Thoracic aorta (tissue), 2 donors: ENCODE measurements around the gene LDB3. TPM values are rescaled to one million over a fixed set of nuclear protein-coding genes. Genes with fewer than 3 reads are reported as not detected.

ENCODE experiments used
- ATAC-seq: fragments of 150-250 bp; one replicate; pipeline ENCODE4 v1.8.0; 2017; ENCODE audit warnings: low read depth; ENCODE audit not compliant: insufficient number of reproducible peaks, low FRiP score
- DNase-seq: peaks from one replicate; pipeline ENCODE4 v3.0.0-alpha.2; 2020; ENCODE audit warnings: low spot score
- H3K27ac ChIP-seq, 2 donors: fragments of 200-600 bp; sonication (generic); 1 replicate in 1 of 2; 2 replicates in 1 of 2; pipeline ENCODE4 v1.5.1; 2016; ENCODE audit warnings: mild to moderate bottlenecking in 2 of 2, moderate library complexity in 2 of 2
- H3K27me3 ChIP-seq: fragments of 200-600 bp; sonication (generic); replicated peaks from 2 replicates; pipeline ENCODE4 v1.6.0; 2016; ENCODE audit warnings: mild to moderate bottlenecking; ENCODE audit not compliant: insufficient read depth
- H3K36me3 ChIP-seq: fragments of 200-600 bp; sonication (generic); one replicate; pipeline ENCODE4 v1.5.1; 2016
- H3K4me1 ChIP-seq, 2 donors: fragments of 200-600 bp; sonication (generic); 1 replicate in 1 of 2; 2 replicates in 1 of 2; pipeline versions ENCODE4 v1.5.1 to v1.6.0; 2016; ENCODE audit warnings: low read depth in 2 of 2, mild to moderate bottlenecking in 1 of 2; ENCODE audit not compliant: control insufficient read depth in 1 of 2
- H3K4me3 ChIP-seq: fragments of 200-600 bp; sonication (generic); 2 replicates; pipeline ENCODE4 v1.5.1; 2016; ENCODE audit warnings: mild to moderate bottlenecking
- H3K9me3 ChIP-seq: fragments of 200-600 bp; sonication (generic); 2 replicates; pipeline ENCODE4 v1.5.1; 2016
- total RNA-seq, 2 donors: library from RNA; depleted of rRNA; stranded (reverse); fragments of >200 nt; gene quantifications; one replicate each; pipeline versions ENCODE4 v1.1.0 to v1.2.3, GENCODE V29; 2016
- TF ChIP-seq, protein P1 (sequence below): fragments of 200-600 bp; sonication (generic); IDR thresholded peaks from one replicate; pipeline ENCODE4 v1.5.1; 2019; ENCODE audit warnings: antibody characterized with exemption

Gene LDB3
- total RNA-seq, 2 donors from 2014 or later, result 59.5 to 63.8 TPM

DNA sequence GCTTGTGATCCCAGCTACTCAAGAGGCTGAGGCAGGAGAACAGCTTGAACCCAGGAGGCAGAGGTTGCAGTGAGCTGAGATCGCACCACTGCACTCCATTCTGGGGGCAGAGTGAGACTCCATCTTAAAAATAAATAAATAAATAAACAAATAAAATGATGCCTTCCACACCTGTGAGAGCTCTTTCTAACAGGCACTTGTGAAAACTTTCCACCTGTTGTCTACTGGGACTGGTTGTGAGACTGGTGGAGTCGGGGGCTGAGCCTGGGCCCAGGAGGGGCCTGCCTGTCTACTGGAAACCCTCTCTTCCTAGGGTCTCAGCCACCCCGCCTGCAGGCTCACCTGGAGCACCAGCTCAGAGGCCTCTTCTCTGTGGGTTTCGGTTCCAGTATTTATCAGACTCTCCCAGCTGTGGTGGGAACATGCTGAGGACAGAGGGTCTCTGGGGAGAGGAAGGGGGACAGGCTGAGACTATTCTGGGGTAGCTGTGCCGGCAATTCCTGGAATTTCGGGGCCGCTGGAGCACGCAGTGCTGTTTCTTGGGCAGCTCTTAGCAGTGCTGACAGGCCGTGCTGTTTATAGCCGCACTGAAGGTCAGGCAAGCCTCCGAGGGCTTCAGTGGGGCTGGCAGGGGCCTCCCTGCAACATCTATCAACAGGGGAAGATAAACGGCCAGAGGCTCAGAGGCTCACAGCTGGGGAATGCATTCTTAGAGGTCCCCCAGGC lies 3.8 kb downstream of the LDB3 start:
- DNase-seq (no peak), ATAC-seq (no peak)
- H3K4me1 ChIP-seq, result peaks cover 49 to 90% of the 10 kb centered on the region in 2 donors
- TF ChIP-seq, protein P1, sequence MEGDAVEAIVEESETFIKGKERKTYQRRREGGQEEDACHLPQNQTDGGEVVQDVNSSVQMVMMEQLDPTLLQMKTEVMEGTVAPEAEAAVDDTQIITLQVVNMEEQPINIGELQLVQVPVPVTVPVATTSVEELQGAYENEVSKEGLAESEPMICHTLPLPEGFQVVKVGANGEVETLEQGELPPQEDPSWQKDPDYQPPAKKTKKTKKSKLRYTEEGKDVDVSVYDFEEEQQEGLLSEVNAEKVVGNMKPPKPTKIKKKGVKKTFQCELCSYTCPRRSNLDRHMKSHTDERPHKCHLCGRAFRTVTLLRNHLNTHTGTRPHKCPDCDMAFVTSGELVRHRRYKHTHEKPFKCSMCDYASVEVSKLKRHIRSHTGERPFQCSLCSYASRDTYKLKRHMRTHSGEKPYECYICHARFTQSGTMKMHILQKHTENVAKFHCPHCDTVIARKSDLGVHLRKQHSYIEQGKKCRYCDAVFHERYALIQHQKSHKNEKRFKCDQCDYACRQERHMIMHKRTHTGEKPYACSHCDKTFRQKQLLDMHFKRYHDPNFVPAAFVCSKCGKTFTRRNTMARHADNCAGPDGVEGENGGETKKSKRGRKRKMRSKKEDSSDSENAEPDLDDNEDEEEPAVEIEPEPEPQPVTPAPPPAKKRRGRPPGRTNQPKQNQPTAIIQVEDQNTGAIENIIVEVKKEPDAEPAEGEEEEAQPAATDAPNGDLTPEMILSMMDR, result no peak
- H3K4me3 ChIP-seq, result peak overlapping the region; percentile 72
- H3K36me3 ChIP-seq, result peaks cover 5% of the 10 kb centered on the region
- no peaks in the 10 kb centered on the region for H3K27me3 ChIP-seq
- H3K9me3 ChIP-seq, result no peaks in the 10 kb centered on the region
- peak overlapping the region; percentile 85 to 94 for H3K27ac ChIP-seq

DNA sequence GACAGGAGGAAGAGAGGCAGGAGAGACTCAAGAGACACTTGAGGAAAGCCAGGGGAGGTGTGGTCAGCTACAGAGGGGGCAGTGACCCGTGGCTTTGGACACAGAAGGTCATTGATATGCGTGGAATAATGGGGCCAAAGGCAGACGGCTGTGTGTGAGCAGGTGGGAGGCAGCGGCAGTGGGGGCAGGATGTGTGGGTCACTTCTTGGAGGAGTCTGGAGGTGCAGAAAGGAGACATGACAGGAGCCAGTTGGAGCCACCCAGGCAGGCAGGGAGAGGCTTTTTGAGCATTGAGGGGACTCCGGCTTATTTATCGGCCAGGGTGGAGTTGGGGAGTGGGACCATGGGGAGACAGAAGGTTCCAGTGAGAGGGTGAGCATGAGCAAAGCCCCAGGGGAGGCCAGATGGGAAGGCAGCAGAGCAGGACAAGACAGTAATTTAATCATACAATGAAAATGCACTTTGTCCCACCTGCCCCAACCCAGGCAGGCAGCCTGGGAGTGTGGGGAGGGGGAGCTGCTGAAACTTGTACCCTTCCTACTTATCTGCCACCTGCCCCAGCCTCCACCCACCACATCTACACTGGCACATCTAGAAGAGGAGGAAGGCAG lies 5.0 kb downstream of the LDB3 start:
- DNase-seq, result no peak
- peak overlapping the region; percentile 72 for H3K4me3 ChIP-seq
- H3K9me3 ChIP-seq, result no peaks in the 10 kb centered on the region
- TF ChIP-seq, protein P1, result no peak
- peaks cover 43 to 82% of the 10 kb centered on the region in 2 donors for H3K4me1 ChIP-seq
- H3K36me3 ChIP-seq, result peaks cover 5% of the 10 kb centered on the region
- ATAC-seq, result no peak
- peak overlapping the region; percentile 85 to 94 for H3K27ac ChIP-seq
- H3K27me3 ChIP-seq, result no peaks in the 10 kb centered on the region

DNA sequence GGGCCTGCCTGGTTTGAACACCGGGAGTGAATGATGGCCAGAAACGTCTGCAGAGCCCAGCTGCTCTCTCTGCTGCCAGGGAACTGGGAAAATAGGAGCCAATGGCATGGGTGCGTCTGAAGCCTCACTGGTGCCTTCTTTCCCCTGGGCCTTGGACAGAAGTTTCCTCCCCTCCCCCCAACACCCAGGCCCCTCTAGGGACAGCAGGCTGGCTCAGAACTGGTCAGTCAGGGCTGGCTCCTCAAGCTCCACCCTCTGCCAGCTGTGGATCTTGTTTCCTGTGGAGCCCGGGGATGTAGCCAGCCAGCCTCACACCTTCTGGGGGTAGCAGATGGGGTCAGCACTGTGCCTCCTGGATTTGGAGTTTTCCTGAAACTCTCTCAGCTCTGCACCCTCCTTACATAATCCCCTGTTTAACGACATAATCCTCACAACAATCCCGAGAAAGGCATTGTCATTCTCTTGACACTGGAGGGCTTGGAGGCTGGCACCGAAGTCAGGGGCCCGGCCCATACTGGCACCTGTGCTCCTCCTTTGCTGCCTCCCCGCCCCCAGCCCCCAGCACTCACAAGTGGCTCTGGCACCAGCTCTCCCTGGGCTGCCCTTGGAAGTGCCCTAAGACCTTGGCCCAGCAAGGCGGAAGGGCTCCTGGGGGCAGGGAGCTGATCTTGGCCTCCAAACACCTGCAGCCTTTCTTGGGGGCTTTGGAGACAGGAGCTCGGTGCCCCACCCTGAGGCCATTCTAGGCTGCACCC lies 5.7 kb downstream of the LDB3 start:
- TF ChIP-seq, protein P1, result no peak
- no peaks in the 10 kb centered on the region for H3K9me3 ChIP-seq
- no peak for DNase-seq
- peak overlapping the region; percentile 72 for H3K4me3 ChIP-seq
- H3K36me3 ChIP-seq, result peaks cover 5% of the 10 kb centered on the region
- no peak for ATAC-seq
- H3K27me3 ChIP-seq, result no peaks in the 10 kb centered on the region
- peak overlapping the region; percentile 85 to 94 for H3K27ac ChIP-seq
- peaks cover 46 to 82% of the 10 kb centered on the region in 2 donors for H3K4me1 ChIP-seq

DNA sequence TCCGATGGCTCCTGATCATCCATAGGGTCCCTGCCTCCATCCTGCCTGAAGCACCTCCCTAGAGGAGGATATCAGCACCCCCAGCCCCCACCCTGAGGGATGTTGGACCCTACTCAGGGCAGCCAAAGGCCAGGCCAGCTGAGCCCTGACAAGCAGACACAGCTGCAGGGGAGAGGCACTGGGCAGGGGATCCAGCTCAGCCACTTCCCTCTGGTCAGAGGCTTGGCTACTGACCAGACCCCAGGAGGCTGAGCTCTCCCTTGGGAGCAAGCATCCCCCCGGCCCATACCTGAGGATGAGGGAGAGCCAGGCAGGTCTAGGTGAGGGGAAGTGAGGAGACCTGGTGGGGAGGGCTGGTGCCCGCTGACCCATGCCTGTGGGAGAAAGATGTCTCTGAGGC lies 6.6 kb downstream of the LDB3 start:
- Histone ChIP-seq H3K4me3 (peak overlapping the region; percentile 72), H3K9me3 (no peaks in the 10 kb centered on the region), H3K4me1 (peaks cover 50 to 81% of the 10 kb centered on the region in 2 donors), H3K27ac (peak overlapping the region; percentile 85 to 94), H3K36me3 (peaks cover 5% of the 10 kb centered on the region), H3K27me3 (no peaks in the 10 kb centered on the region)
- no peak for DNase-seq
- TF ChIP-seq, protein P1, result no peak
- no peak for ATAC-seq

DNA sequence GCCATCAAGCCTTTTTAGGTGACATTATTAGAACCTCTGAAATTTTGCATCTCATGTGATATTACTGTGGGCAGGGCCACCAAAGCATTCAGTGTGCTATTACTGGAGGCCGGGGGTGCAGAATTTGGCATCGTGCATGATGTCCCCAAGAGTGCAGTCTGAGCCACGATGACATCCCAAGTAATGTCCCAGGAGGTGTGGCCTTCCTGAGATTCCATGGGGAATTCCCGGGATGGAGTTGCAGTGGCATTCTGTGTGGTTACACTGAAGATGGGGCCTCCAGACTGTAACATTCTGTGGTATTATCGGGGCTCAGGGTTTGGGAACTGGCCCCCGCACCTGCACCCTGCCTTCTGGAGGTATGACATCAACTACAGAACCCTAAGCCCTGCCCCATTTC lies 9.1 kb downstream of the LDB3 start:
- Histone ChIP-seq H3K4me1 (peaks cover 53 to 83% of the 10 kb centered on the region in 2 donors), H3K4me3 (no peak overlapping the region), H3K27me3 (no peaks in the 10 kb centered on the region), H3K9me3 (no peaks in the 10 kb centered on the region), H3K36me3 (peaks cover 17% of the 10 kb centered on the region), H3K27ac (peak overlapping the region; percentile 29 to 63)
- ATAC-seq (no peak), DNase-seq (no peak)
- TF ChIP-seq, protein P1, result no peak
